DND-41 (cell line): ENCODE data around the gene MFAP4.

Experiments used
- EZH2 ChIP-seq: IDR thresholded peaks from 3 replicates; pipeline ENCODE4 v1.6.1; 2012; ENCODE audit warnings: borderline replicate concordance, low read depth, mild to moderate bottlenecking, moderate library complexity, low read length, inconsistent platforms; ENCODE audit not compliant: severe bottlenecking
- TF ChIP-seq, protein P1 (sequence below): IDR thresholded peaks from 2 replicates; pipeline ENCODE4 v1.5.1; 2012; ENCODE audit warnings: borderline replicate concordance, low read length, moderate library complexity, mild to moderate bottlenecking; ENCODE audit not compliant: poor library complexity, severe bottlenecking; ENCODE audit errors: extremely low read depth

DNA sequence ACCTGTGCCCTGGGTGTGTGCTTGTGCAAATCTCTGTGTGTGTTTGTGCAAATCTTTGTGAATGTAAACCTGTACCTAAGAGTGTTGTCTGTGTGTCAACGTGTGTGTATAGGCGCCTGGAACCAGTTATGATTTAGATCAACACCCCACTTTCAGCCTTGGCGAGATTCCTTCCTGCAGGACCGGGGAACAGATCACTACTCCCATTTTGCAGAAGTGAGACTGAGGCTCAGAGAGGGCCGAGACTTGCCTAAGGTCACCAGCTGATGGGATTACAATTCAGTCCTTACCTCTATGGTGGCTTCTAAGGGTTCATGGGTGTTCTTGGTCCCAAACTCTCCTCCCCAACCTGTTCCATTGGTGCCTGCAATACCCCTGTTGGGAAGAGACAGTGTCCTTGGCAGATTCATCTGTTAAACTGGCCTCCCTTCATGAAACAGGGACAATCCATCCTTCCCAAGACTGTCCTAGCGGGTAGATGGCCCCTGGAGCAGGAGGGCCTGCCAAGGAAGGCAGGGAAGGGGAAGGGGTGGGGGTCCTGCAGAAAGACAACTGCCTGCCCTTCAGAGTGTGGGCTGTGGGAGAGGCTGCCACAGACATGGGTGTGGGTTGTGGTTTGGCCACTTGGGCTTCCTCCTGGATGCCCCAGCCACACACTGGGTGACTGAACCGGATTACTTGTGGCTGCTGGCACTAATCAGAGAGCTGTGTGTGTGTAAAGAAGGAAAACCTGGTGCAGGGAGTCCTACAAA, 15.6 kb downstream of the MFAP4 start:
- no peak for TF ChIP-seq EZH2
- TF ChIP-seq, protein P1, sequence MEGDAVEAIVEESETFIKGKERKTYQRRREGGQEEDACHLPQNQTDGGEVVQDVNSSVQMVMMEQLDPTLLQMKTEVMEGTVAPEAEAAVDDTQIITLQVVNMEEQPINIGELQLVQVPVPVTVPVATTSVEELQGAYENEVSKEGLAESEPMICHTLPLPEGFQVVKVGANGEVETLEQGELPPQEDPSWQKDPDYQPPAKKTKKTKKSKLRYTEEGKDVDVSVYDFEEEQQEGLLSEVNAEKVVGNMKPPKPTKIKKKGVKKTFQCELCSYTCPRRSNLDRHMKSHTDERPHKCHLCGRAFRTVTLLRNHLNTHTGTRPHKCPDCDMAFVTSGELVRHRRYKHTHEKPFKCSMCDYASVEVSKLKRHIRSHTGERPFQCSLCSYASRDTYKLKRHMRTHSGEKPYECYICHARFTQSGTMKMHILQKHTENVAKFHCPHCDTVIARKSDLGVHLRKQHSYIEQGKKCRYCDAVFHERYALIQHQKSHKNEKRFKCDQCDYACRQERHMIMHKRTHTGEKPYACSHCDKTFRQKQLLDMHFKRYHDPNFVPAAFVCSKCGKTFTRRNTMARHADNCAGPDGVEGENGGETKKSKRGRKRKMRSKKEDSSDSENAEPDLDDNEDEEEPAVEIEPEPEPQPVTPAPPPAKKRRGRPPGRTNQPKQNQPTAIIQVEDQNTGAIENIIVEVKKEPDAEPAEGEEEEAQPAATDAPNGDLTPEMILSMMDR = no peak
